Muscle layer of duodenum (tissue), 2 donors: Measurements from ENCODE around the gene C1orf159.
"Not testable (repeated sequence)": the region's sequence is repeated elsewhere in the genome, so short reads cannot be mapped to it uniquely, and the experiment has no call there.

Experiments
- H3K27ac ChIP-seq: one replicate; pipeline ENCODE4 v1.7.0; 2013; ENCODE audit warnings: mild to moderate bottlenecking, low read length
- H3K27me3 ChIP-seq: one replicate; pipeline ENCODE4 v1.7.0; 2013; ENCODE audit warnings: low read depth, mild to moderate bottlenecking, control low read depth, low read length
- H3K36me3 ChIP-seq, 2 donors: one replicate each; pipeline ENCODE4 v1.7.0; 2013; ENCODE audit warnings: low read length in 2 of 2, control low read depth in 1 of 2, mild to moderate bottlenecking in 1 of 2; ENCODE audit not compliant: insufficient read depth in 2 of 2, control insufficient read depth in 1 of 2
- H3K4me1 ChIP-seq, 2 donors: one replicate each; pipeline ENCODE4 v1.7.0; 2013; ENCODE audit warnings: low read length in 2 of 2, mild to moderate bottlenecking in 2 of 2, control low read depth in 1 of 2, moderate library complexity in 1 of 2; ENCODE audit not compliant: insufficient read depth in 2 of 2, control insufficient read depth in 1 of 2
- H3K4me3 ChIP-seq, 2 donors: one replicate each; pipeline ENCODE4 v1.7.0; 2013; ENCODE audit warnings: low read length in 2 of 2, low read depth in 1 of 2, mild to moderate bottlenecking in 1 of 2
- H3K9me3 ChIP-seq, 2 donors: one replicate each; pipeline ENCODE4 v1.7.0; 2013; ENCODE audit warnings: low read length in 2 of 2, control low read depth in 1 of 2, mild to moderate bottlenecking in 1 of 2; ENCODE audit not compliant: control insufficient read depth in 1 of 2
- donor health status: healthy.

The C1orf159 gene

DNA sequence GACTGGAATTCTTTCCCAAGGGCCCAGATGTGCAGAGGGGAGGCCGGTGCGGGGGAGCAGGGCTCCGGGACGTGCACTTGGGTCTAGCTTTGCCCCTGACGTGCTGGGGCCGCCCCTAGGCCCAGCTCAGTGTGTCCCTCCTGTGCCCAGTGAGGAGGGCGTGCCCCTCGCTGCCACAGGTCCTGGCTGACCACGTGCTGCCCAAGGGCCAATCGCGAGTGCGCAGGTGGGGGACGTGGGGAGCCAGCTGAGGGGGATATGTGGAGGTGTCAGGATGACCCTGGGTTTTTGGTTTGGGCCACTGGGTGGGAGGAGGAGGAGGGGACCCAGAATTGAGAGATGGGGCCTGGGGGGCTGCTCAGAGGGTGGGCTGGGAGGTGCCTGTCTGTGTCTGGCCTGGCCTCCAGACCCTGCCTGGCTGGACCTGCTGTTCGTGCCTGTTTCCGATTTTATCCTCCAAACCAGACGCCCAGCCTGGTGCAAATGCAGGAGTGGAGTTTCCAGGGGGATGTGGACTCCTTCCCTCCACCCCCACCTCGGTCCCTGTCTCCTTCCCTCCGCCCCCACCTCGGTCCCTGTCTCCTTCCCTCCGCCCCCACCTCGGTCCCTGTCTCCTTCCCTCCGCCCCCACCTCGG, 35.6 kb downstream of the C1orf159 start:
- peak overlapping the region in 1 of 2 donors; percentile 56 for H3K4me3 ChIP-seq
- H3K27ac ChIP-seq: no peak overlapping the region
- no peaks in the 10 kb centered on the region for H3K9me3 ChIP-seq
- H3K27me3 ChIP-seq: no peaks in the 10 kb centered on the region
- peaks cover 0 to 12% of the 10 kb centered on the region in 2 donors for H3K4me1 ChIP-seq
- no peaks in the 10 kb centered on the region for H3K36me3 ChIP-seq

DNA sequence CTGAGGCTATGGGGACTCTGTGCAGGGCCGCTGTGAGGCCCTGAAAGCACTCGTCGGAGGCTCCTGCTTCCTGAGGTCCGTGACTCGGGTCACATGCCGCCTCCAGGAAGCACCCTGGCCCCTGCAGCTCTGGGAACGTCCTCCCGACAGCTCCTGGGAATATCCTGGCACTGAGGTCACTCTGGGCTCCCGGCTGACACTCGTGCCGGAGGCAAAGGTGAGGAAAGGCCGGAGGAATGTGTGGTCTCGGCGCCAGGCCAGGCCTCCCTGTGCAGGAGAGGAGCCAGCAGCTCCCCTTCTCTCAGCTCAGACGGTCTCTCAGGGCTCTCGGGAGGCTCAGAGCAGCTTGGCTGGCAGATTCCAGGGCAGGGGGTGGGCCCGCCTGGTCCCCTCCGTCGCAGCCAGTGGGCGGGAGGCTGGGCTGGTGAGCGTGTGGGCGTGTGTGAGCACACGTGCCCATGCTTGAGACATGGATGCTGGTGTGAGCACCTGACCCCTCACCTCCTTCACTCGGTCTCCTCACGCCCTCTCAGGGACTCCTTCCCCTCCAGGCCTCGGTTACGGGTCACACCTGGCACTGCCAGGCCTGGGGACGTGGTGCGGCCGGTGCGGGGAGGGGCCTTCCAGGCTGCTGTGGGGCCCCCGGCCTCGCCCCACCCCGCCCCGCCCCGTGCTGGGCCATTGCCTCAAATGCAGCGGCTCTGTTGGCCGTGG, 36.3 kb downstream of the C1orf159 start:
- Histone ChIP-seq H3K36me3 (no peaks in the 10 kb centered on the region), H3K27me3 (peaks cover 4% of the 10 kb centered on the region), H3K27ac (no peak overlapping the region), H3K4me3 (peak overlapping the region in 1 of 2 donors; percentile 56), H3K9me3 (no peaks in the 10 kb centered on the region), H3K4me1 (peaks cover 0 to 12% of the 10 kb centered on the region in 2 donors)

DNA sequence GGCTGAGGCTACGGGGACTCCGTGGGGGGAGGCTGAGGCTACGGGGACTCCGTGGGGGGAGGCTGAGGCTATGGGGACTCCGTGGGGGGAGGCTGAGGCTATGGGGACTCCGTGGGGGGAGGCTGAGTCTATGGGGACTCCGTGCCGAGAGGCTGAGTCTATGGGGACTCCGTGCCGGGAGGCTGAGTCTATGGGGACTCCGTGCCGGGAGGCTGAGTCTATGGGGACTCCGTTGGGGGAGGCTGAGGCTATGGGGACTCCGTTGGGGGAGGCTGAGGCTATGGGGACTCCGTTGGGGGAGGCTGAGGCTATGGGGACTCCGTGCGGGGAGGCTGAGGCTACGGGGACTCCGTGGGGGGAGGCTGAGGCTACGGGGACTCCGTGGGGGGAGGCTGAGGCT, 38.5 kb downstream of the C1orf159 start:
- H3K4me3 ChIP-seq, H3K27ac ChIP-seq, H3K36me3 ChIP-seq, H3K27me3 ChIP-seq, H3K9me3 ChIP-seq: not testable (repeated sequence)
- peaks cover 0 to 12% of the 10 kb centered on the region in 2 donors for H3K4me1 ChIP-seq

DNA sequence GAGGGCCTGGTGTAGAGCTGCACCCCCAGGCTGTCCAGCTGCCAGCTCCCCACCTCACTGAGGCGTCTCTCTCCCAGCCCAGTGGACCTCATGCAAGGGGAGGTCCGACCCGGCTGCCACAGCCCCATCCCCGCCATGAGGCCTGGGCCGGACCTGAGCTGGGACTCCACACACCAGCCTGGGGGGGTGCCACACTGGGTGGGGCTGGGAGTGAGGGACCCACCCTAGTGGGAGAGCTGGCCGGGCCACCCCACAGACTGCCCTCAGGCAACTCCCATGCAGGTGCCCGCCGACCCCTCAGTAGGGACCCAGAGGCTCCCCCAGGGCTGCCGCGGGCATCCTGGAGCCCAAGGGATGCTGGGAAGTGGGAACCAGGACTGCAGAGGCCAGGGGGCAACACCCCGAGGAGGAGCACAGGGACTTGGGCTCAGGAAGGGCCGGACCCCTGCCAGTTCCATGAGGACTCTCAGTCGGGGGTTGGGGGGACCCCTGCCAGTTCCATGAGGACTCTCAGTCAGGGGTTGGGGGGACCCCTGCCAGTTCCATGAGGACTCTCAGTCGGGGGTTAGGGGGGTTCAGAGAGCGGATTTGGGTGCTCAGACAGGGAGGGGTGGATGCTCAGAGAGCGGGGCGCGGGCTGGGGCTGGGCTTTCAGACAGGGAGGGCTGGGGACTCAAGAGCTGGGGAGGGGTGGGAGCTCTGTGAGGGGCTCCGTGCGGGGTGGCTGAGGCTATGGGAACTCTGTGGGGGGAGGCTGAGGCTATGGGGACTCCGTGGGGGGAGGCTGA, 40.5 kb downstream of the C1orf159 start:
- no peak overlapping the region for H3K4me3 ChIP-seq
- H3K27ac ChIP-seq: no peak overlapping the region
- no peaks in the 10 kb centered on the region for H3K9me3 ChIP-seq
- H3K4me1 ChIP-seq: peaks cover 0 to 11% of the 10 kb centered on the region in 2 donors
- H3K36me3 ChIP-seq: no peaks in the 10 kb centered on the region
- peaks cover 4% of the 10 kb centered on the region for H3K27me3 ChIP-seq

DNA sequence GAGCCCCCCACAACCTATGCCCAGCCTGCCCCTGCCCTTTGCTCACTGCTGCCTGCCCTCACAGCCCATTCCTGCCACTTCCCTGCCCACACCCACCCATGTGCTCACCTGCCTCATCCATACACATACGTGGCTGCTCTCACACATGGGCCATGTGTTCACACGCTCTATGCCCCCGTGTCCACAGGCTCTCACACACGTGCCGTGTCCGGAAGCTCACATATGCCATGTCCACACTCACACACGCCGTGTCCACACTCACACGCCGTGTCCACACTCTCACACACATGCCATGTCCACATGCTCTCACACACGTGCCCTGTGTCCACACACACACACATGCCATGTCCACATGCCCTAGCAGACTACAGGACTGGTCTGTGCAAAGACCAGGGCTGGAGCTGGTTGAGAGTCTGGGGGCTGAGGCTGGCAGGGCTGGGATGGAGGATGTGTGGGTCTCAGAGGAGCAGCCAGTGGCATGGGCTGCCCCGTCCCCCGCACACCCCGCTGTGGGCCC, 41.2 kb downstream of the C1orf159 start:
- Histone ChIP-seq H3K36me3 (no peaks in the 10 kb centered on the region), H3K4me3 (no peak overlapping the region), H3K27me3 (peaks cover 4% of the 10 kb centered on the region), H3K27ac (no peak overlapping the region), H3K9me3 (no peaks in the 10 kb centered on the region), H3K4me1 (peaks cover 0 to 5% of the 10 kb centered on the region in 2 donors)

DNA sequence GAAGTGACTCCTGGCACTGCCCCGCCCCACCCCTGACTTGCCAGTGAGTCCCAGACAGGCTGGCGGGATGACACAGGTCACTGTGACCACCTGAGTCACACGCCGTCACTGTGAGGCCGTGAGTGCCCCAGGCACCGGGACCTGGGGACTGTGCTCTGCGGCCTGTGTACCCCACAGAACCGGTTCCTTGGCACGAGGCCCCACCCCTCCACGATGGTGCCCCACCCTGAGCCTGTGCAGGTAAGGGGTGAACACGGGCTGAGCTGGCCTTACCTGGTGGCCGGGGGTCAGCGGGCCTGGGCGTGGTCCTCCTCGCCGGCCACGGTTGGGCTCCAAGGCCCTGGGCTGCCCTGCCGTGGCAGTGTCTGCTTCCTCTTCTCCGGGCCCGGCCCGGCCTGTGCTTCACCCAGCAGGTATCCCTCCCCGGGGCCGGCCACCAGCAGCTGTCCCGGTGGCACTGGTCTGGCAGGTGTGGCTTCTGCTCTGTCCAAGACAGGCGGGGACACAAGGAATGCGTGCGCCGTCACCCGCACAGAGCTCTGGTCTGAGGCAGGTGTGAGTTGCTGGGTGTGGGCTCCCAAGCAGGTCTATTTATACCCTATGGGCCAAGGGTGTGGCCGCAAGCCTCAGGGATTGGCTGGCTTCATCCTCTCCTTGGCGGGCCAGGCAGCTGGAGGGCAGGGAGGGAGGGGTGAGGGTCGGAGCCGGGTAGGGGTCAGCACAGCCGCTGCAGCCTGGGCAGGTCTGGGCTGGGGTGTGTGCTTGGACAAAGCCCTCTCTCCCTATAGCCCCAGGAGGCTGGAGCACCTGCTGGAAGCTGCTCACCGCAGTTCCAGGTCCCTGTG, 41.9 kb downstream of the C1orf159 start, which contains the start of gene RNF223:
RNF223 (minus strand) TSS at position 564 of the 845 bp plus-strand sequence. CDS start 1,740 bp downstream, outside the sequence.
- H3K27me3 ChIP-seq: peaks cover 4% of the 10 kb centered on the region

DNA sequence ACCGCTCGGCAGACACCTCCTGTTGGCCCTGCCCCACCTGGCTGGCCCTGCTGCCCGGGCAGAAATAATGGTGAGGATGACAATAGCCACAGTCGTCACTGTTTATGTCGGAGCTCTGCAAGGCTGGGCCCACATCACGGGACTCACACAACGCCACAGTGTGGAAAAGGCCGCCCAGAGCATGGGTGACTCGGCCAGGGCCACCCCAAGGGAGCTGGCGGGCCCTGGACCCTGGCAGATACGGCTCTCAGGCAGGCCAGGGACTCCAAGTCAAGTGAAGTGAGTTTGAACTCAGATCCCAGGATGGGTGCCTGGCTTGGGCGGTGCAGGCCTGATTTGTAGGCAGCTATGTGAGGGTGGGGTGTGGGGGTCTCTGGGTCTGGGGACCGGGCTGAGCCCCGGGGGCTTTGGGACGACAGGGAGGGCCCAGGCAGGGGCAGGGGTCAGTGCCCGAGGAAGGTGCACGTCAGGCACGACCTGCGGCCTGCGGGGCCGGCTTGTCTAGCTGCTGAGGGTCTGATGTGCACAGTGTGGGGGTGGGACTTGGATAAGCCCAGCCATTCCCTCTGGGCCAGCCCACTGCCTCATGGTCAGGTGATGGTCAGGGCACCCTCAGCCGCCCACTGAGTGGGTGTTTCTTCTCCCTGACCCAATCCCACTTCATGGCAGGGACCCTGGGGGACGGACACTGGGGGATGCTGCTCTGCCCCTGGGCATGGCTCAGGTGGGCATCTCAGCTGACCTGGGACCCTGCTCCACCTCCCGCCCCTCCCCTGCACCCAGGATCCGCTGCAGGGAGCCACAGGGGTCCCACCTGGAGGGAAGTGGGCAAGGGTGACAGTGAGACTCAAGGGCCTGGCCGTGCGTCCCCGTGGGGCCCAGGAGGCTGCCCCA, 42.8 kb downstream of the C1orf159 start:
- H3K9me3 ChIP-seq: no peaks in the 10 kb centered on the region
- peaks cover 6% of the 10 kb centered on the region for H3K27me3 ChIP-seq
- H3K4me1 ChIP-seq: peaks cover 0 to 13% of the 10 kb centered on the region in 2 donors
- H3K4me3 ChIP-seq: no peak overlapping the region
- no peaks in the 10 kb centered on the region for H3K36me3 ChIP-seq
- H3K27ac ChIP-seq: no peak overlapping the region

More for the DNA sequence above, 41.9 kb downstream of the C1orf159 start, which contains the start of gene RNF223:
- no peaks in the 10 kb centered on the region for H3K36me3 ChIP-seq
- H3K4me3 ChIP-seq: no peak within 1 kb of the TSS
- H3K9me3 ChIP-seq: no peaks in the 10 kb centered on the region
- H3K4me1 ChIP-seq: peaks cover 0 to 5% of the 10 kb centered on the region in 2 donors
- no peak within 1 kb of the TSS for H3K27ac ChIP-seq

DNA sequence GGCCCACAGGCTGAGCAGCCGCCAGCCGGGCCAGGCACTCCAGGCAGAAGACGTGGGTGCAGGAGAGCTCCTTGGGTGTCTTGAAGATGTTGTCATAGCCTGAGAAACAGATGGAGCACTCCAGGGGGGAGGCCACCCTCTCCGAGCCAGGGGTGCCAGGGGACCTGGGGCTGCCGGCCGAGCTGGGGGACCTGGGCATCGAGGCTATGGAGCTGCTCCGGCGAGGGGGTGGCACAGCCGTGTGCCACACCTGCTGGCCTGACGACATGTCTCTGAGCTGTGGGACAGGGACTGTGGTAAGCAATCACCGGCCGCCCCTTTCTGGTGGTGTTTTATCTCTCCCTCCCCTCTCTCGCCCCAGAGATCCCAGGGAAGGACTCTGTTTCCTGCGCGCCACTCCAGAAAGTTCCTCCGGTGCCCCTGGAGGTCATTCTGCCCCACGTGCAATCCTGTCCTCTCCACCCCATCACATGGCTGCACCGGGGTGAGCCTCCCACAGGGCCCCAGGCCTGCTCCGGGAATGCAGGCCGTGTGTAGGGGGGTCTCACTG, 43.5 kb downstream of the C1orf159 start:
- no peak overlapping the region for H3K27ac ChIP-seq
- no peak overlapping the region for H3K4me3 ChIP-seq
- peaks cover 0 to 14% of the 10 kb centered on the region in 2 donors for H3K4me1 ChIP-seq
- no peaks in the 10 kb centered on the region for H3K36me3 ChIP-seq
- H3K9me3 ChIP-seq: no peaks in the 10 kb centered on the region
- peaks cover 12% of the 10 kb centered on the region for H3K27me3 ChIP-seq

DNA sequence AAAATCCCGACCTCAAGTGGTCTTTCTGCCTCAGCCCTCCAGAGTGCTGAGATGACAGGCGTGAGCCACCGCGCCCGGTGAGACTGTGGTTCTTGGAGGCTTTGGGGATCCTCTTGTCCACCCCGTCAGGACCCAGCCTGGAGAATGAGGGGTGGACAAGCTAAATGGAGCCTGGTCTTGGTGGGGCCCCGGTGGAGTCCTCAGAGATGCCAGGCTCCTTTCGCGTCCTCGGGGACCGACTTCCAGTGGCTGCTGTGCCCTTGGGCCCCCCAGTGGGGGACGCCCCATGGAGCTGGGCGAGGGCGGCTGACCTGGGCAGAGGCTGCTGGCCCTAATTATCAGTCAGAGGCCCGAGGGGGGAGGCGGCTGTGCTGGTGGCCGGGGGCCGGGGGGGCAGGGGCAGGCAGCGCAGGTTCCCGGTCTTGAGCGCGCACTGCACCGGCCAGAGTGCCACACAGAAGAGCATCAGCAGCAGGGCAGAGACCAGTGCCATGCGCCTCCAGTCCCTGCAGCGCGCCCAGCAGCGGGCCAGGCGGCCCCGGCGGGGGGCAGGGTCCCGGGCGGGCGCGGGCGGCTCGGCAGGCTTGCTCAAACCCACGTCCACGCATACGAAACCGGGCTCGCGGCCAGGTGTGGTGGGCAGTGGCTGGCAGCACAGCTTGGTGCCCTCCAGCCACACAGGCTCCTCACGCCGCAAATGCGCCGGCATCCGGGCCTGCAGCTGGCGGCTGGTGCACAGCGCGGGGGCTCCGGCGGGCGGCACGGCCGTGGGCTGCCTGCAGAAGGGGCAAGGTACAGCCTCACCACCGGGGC, 44.2 kb downstream of the C1orf159 start:
- peaks cover 12% of the 10 kb centered on the region for H3K27me3 ChIP-seq
- H3K36me3 ChIP-seq: no peaks in the 10 kb centered on the region
- no peaks in the 10 kb centered on the region for H3K9me3 ChIP-seq
- H3K27ac ChIP-seq: no peak overlapping the region
- H3K4me1 ChIP-seq: peaks cover 0 to 14% of the 10 kb centered on the region in 2 donors
- no peak overlapping the region for H3K4me3 ChIP-seq
